ENCODE data around the gene ACSS1.

GRCh38 chr20:25018841-25019240 is 39.1 kb downstream of the ACSS1 start:
- TF ChIP-seq CTCF (IDR thresholded peaks at IDR 0.05; ENCODE audit: insufficient read depth, low read depth, low read length) (no peak), EZH2 (IDR thresholded peaks at IDR 0.05; ENCODE audit: insufficient read depth, low read length) (no peak)

Data from astrocyte (in vitro differentiated cells and primary cell).